SK-N-SH (cell line): ENCODE results near the gene DPEP3. TPM values are rescaled to one million over a fixed set of nuclear protein-coding genes. Genes with fewer than 3 reads are reported as not detected.

Experiments used
- CTCF ChIA-PET: fragments of 300-600, 350-600 bp; formaldehyde crosslinking; extraction: SDS; loops from one replicate; lab custom pipeline; 2021; lab: Yijun Ruan, JAX
- POLR2A ChIA-PET: fragments of 350-600 bp; sonication (Branson Sonifier 250); formaldehyde crosslinking; extraction: SDS; loops from one replicate; lab custom pipeline; 2020; ENCODE audit warnings: antibody characterized with exemption, inconsistent platforms; lab: Yijun Ruan, JAX
- DNase-seq: peaks from one replicate; pipeline ENCODE4 v3.0.0; 2012
- H2AFZ ChIP-seq: fragments of 200-600 bp; sonication (generic); 2 replicates; pipeline ENCODE4 v1.8.1; 2016; ENCODE audit warnings: antibody characterized with exemption, mild to moderate bottlenecking, low read depth
- H3F3A ChIP-seq: fragments of 200-600 bp; sonication (generic); replicated peaks from 2 replicates; pipeline ENCODE3; 2016; ENCODE audit warnings: antibody characterized with exemption, mild to moderate bottlenecking; ENCODE audit not compliant: insufficient read depth
- H3K27ac ChIP-seq, 2 experiments: fragments of 200-500 bp in 1 of 2; fragments of 200-600 bp in 1 of 2; sonication (Bioruptor generic) in 1 of 2; sonication (generic), shearing (Covaris generic) in 1 of 2; 2 replicates each; pipeline versions ENCODE4 v1.5.1 to v1.6.1; 2014 to 2016; ENCODE audit warnings: low read depth in 2 of 2, inconsistent platforms in 1 of 2, low read length in 1 of 2, mild to moderate bottlenecking in 1 of 2, mixed read lengths in 1 of 2
- H3K27me3 ChIP-seq: fragments of 200-600 bp; sonication (generic), shearing (Covaris generic); 2 replicates; pipeline ENCODE4 v1.6.1; 2016; ENCODE audit warnings: mixed run types; ENCODE audit not compliant: insufficient read depth
- H3K36me3 ChIP-seq, 2 experiments: fragments of 200-500 bp in 1 of 2; fragments of 200-600 bp in 1 of 2; sonication (Bioruptor generic) in 1 of 2; sonication (generic) in 1 of 2; replicated peaks in 1 of 2; 2 replicates each; pipeline versions ENCODE3 to v1.5.1; 2014 to 2016; ENCODE audit warnings: low read length in 1 of 2, mild to moderate bottlenecking in 1 of 2; ENCODE audit not compliant: insufficient read depth in 2 of 2, control insufficient read depth in 1 of 2
- H3K4me1 ChIP-seq, 2 experiments: fragments of 200-500 bp in 1 of 2; fragments of 200-600 bp in 1 of 2; sonication (Bioruptor generic) in 1 of 2; sonication (generic), shearing (Covaris generic) in 1 of 2; 2 replicates each; pipeline versions ENCODE4 v1.5.1 to v1.6.1; 2014 to 2016; ENCODE audit warnings: low read depth in 1 of 2, low read length in 1 of 2, mixed run types in 1 of 2; ENCODE audit not compliant: insufficient read depth in 2 of 2, control insufficient read depth in 1 of 2
- H3K4me2 ChIP-seq: fragments of 200-600 bp; sonication (generic), shearing (Covaris generic); 2 replicates; pipeline ENCODE4 v1.6.1; 2017; ENCODE audit warnings: mixed run types
- H3K4me3 ChIP-seq, 2 experiments: fragments of 200-500 bp in 1 of 2; fragments of 200-600 bp in 1 of 2; sonication (Bioruptor generic) in 1 of 2; sonication (generic), shearing (Covaris generic) in 1 of 2; 2 replicates each; pipeline versions ENCODE4 v1.5.1 to v1.8.1; 2014 to 2016; ENCODE audit warnings: low read depth in 2 of 2, inconsistent platforms in 1 of 2, low read length in 1 of 2, mild to moderate bottlenecking in 1 of 2, mixed read lengths in 1 of 2, moderate library complexity in 1 of 2
- H3K79me2 ChIP-seq: fragments of 200-600 bp; sonication (generic); 2 replicates; pipeline ENCODE4 v1.8.1; 2017; ENCODE audit warnings: mild to moderate bottlenecking; ENCODE audit not compliant: insufficient read depth
- H3K9ac ChIP-seq: fragments of 200-600 bp; sonication (generic); 2 replicates; pipeline ENCODE4 v1.6.1; 2017; ENCODE audit warnings: mixed run types
- H3K9me2 ChIP-seq: fragments of 200-600 bp; sonication (generic); 2 replicates; pipeline ENCODE4 v1.6.1; 2017; ENCODE audit warnings: mixed run types
- H3K9me3 ChIP-seq: fragments of 200-600 bp; sonication (generic); 2 replicates; pipeline ENCODE4 v1.6.1; 2017; ENCODE audit warnings: mixed run types, mild to moderate bottlenecking, moderate library complexity
- H4K20me1 ChIP-seq: fragments of 200-600 bp; sonication (generic); 2 replicates; pipeline ENCODE4 v1.6.1; 2017; ENCODE audit warnings: mild to moderate bottlenecking, mixed run types; ENCODE audit not compliant: insufficient read depth
- CHD2 ChIP-seq: fragments of 150-350 bp; IDR thresholded peaks from 2 replicates; pipeline ENCODE4 v1.6.1; 2018; ENCODE audit warnings: low read length; ENCODE audit not compliant: partially characterized antibody
- ELF1 ChIP-seq: IDR thresholded peaks from 2 replicates; pipeline ENCODE4 v1.4.0; 2012
- EP300 ChIP-seq, 2 experiments: IDR thresholded peaks; 2 replicates each; pipeline versions ENCODE4 v1.4.0 to v1.6.1; 2012; ENCODE audit warnings: borderline replicate concordance in 1 of 2, low read depth in 1 of 2, low read length in 1 of 2
- EZH2phosphoT487 ChIP-seq: fragments of 200-600 bp; sonication (generic); IDR thresholded peaks from 2 replicates; pipeline ENCODE4 v1.6.1; 2017; ENCODE audit warnings: low read depth, mixed run types, mild to moderate bottlenecking, antibody characterized with exemption, moderate library complexity, borderline replicate concordance
- FOSL2 ChIP-seq: IDR thresholded peaks from 2 replicates; pipeline ENCODE4 v1.4.0; 2012; ENCODE audit warnings: low read depth, mild to moderate bottlenecking, moderate library complexity, borderline replicate concordance
- FOXJ3 ChIP-seq: sonication (generic); formaldehyde crosslinking; IDR thresholded peaks from 2 replicates; pipeline ENCODE4 v1.5.1; 2020; ENCODE audit warnings: mild to moderate bottlenecking, missing genetic modification reagents
- GATA2 ChIP-seq: sonication (generic); formaldehyde crosslinking; IDR thresholded peaks from 2 replicates; pipeline ENCODE4 v1.5.0; 2020; ENCODE audit warnings: mild to moderate bottlenecking, missing genetic modification reagents
- JUND ChIP-seq: IDR thresholded peaks from 2 replicates; pipeline ENCODE4 v1.4.0; 2012
- MEF2A ChIP-seq: IDR thresholded peaks from 2 replicates; pipeline ENCODE4 v1.4.0; 2012; ENCODE audit warnings: low read depth, borderline replicate concordance
- MXI1 ChIP-seq: IDR thresholded peaks from 2 replicates; pipeline ENCODE4 v1.6.1; 2012; ENCODE audit warnings: mild to moderate bottlenecking, low read depth, low read length, improper control_type of control experiment
- NFIC ChIP-seq: IDR thresholded peaks from 2 replicates; pipeline ENCODE4 v1.4.0; 2012; ENCODE audit warnings: borderline replicate concordance
- NRF1 ChIP-seq: IDR thresholded peaks from 2 replicates; pipeline ENCODE4 v1.6.1; 2012; ENCODE audit warnings: low read depth, mild to moderate bottlenecking, low read length
- POLR2AphosphoS5 ChIP-seq: IDR thresholded peaks from 2 replicates; pipeline ENCODE4 v1.6.1; 2012; ENCODE audit warnings: low read depth, low read length
- RAD21 ChIP-seq: IDR thresholded peaks from 2 replicates; pipeline ENCODE4 v1.6.1; 2012; ENCODE audit warnings: mild to moderate bottlenecking, low read length
- RFX5 ChIP-seq: IDR thresholded peaks from 2 replicates; pipeline ENCODE4 v1.6.1; 2012; ENCODE audit warnings: mild to moderate bottlenecking, improper control_type of control experiment, low read length
- SMC3 ChIP-seq: IDR thresholded peaks from 2 replicates; pipeline ENCODE4 v1.6.1; 2012; ENCODE audit warnings: low read depth, low read length, improper control_type of control experiment
- TEAD4 ChIP-seq: IDR thresholded peaks from 2 replicates; pipeline ENCODE4 v1.4.0; 2012; ENCODE audit warnings: mild to moderate bottlenecking, borderline replicate concordance; ENCODE audit not compliant: insufficient read depth
- WGBS: methylation state at CpG from one replicate; pipeline ENCODE4 v1.1.6; 2017; ENCODE audit warnings: low lambda C conversion rate; 5-methylcytosine and 5-hydroxymethylcytosine counted together
- polyA plus RNA-seq, 3 experiments: library from polyadenylated mRNA; depleted of rRNA; stranded (reverse); fragments of >200 nt; gene quantifications; 2 replicates each; pipeline ENCODE4 v1.2.3, GENCODE V29; 2012
- TF ChIP-seq, protein P1 (sequence below): IDR thresholded peaks from 2 replicates; pipeline ENCODE4 v1.4.0; 2012; ENCODE audit warnings: low read depth
- TF ChIP-seq, protein P2 (sequence below): fragments of 200-600 bp; sonication (generic); IDR thresholded peaks from 2 replicates; pipeline ENCODE4 v1.6.1; 2017; ENCODE audit warnings: antibody characterized with exemption, mild to moderate bottlenecking, moderate library complexity

Gene DPEP3
- polyA plus RNA-seq, 1 of the 3 experiments (the other 2 are of a cell fraction): not detected

DNA sequence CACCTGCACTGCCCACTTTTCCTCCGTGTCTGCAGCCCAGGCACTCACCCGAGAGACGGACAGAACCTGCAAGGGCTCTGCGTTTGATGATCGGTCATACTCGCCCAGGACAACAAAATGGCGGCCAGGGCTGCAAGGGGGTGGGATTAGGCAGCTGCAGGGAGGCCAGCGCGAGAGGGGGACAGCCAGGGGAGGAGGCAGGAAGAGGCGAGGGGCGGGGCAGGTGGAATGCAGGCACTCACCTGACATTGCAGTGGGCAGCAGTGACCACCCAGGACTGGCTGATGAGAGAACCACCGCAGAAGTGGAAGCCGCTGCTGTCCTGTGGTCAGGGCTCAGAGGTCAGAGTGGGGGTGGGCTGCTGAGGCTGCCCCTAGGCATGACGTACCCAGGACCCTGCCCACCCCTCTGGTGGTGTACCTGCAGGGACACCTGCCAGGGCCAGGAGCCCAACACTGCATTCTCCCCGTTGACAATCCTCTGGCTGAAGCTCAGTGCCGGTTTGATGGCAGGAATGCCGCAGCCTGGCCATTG is 49.6 kb downstream of the DPEP3 start:
- POLR2A ChIA-PET: no interaction called here
- no peak overlapping the region for H3K27ac ChIP-seq
- no peak overlapping the region for H3K4me2 ChIP-seq
- no peaks in the 10 kb centered on the region for H3F3A ChIP-seq
- no peaks in the 10 kb centered on the region for H3K9me3 ChIP-seq
- H2AFZ ChIP-seq: no peak overlapping the region
- no peak for DNase-seq
- peaks cover 0 to 34% of the 10 kb centered on the region in 2 experiments for H3K36me3 ChIP-seq
- H3K79me2 ChIP-seq: no peaks in the 10 kb centered on the region
- WGBS: 96% methylated on average over 15 of the region's 17 CpGs
- H4K20me1 ChIP-seq: peaks cover 13% of the 10 kb centered on the region
- H3K27me3 ChIP-seq: no peaks in the 10 kb centered on the region
- H3K9me2 ChIP-seq: no peaks in the 10 kb centered on the region
- no peak overlapping the region for H3K9ac ChIP-seq
- CTCF ChIA-PET: interaction anchor here (0.8 to 28.1 kb wide), 6 partner anchors 11 to 410 kb away, joined by 3 to 564 read pairs (median 15); partner anchors contain the start of genes EDC4, NRN1L and PSKH1
- H3K4me3 ChIP-seq: no peak overlapping the region
- H3K4me1 ChIP-seq: peaks cover 5 to 17% of the 10 kb centered on the region in 2 experiments; a peak in 2 of 4 replicates
- TF ChIP-seq POLR2AphosphoS5: no peak
- no peak for TF ChIP-seq ELF1
- TF ChIP-seq TEAD4: no peak
- TF ChIP-seq, protein P1, sequence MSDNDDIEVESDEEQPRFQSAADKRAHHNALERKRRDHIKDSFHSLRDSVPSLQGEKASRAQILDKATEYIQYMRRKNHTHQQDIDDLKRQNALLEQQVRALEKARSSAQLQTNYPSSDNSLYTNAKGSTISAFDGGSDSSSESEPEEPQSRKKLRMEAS: no peak
- no peak for TF ChIP-seq RAD21
- no peak for TF ChIP-seq RFX5

DNA sequence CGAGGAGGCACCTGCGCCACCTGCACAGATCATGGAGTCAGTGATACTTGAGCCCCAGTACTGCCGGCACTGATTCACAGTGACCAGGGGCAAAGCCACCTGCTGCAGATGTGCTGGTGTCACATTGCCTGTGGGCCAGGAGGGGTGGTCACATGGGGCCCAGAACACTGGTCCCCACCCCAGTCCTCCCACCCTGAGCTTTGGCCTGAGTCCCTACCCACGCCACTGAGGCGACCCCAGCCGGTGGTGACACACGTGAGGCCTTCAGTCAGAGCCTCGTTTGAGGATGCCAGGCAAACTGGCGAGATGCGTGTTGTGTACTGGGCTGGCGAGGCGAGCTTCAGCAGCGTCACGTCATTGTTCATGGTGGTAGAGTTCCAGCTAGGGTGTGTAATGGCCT is 50.1 kb downstream of the DPEP3 start:
- POLR2A ChIA-PET: no interaction called here
- no peak overlapping the region for H3K9ac ChIP-seq
- CTCF ChIA-PET: interaction anchor here (1.5 to 28.1 kb wide), 5 partner anchors 11 to 114 kb away, joined by 3 to 564 read pairs (median 18); partner anchors contain the start of genes EDC4, NRN1L and PSKH1
- no peak for DNase-seq
- 95% methylated on average over 7 of the region's 14 CpGs for WGBS
- H3K36me3 ChIP-seq: peaks cover 0 to 36% of the 10 kb centered on the region in 2 experiments
- no peak overlapping the region for H3K27ac ChIP-seq
- H3K4me2 ChIP-seq: no peak overlapping the region
- H3F3A ChIP-seq: no peaks in the 10 kb centered on the region
- no peak overlapping the region for H2AFZ ChIP-seq
- H4K20me1 ChIP-seq: peaks cover 13% of the 10 kb centered on the region
- no peaks in the 10 kb centered on the region for H3K9me3 ChIP-seq
- H3K4me3 ChIP-seq: no peak overlapping the region
- no peaks in the 10 kb centered on the region for H3K79me2 ChIP-seq
- peaks cover 5 to 16% of the 10 kb centered on the region in 2 experiments; a peak in 2 of 4 replicates for H3K4me1 ChIP-seq
- no peak for TF ChIP-seq NRF1
- no peak for TF ChIP-seq FOSL2
- no peaks in the 10 kb centered on the region for H3K9me2 ChIP-seq
- H3K27me3 ChIP-seq: no peaks in the 10 kb centered on the region

DNA sequence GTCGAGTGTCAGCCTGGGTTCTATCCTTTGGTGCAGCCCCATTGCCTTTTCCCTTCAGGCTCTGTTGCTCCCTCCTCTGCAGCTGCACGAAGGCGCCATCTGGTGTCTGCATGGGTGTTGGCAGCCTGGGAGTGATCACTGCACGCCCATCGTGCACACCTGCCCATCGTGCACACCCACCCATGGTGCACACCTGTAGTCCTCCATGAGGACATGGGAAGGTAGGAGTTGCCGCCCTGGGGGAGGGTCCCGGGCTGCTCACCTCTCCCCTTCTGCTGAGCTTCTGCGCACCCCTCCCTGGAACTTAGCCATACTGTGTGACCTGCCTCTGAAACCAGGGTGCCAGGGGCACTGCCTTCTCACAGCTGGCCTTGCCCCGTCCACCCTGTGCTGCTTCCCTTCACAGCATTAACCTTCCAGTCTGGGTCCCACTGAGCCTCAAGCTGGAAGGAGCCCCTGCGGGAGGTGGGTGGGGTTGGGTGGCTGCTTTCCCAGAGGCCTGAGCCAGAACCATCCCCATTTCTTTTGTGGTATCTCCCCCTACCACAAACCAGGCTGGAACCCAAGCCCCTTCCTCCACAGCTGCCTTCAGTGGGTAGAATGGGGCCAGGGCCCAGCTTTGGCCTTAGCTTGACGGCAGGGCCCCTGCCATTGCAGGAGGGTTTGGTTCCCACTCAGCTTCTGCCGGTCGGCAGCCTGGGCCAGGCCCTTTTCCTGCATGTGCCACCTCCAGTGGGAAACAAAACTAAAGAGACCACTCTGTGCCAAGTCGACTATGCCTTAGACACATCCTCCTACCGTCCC is 51.5 kb downstream of the DPEP3 start:
- peaks cover 0 to 2% of the 10 kb centered on the region in 2 experiments; a peak in 1 of 4 replicates for H3K4me1 ChIP-seq
- no peak overlapping the region; a peak in 1 of 4 replicates for H3K4me3 ChIP-seq
- H3F3A ChIP-seq: no peaks in the 10 kb centered on the region
- H2AFZ ChIP-seq: no peak overlapping the region
- 13% methylated on average over 6 of the region's 16 CpGs for WGBS
- POLR2A ChIA-PET: interaction anchor here (1.3 kb wide), 1 partner anchor 45 kb away, joined by 5 read pairs; the partner anchor contains the start of gene NRN1L
- H3K36me3 ChIP-seq: peaks cover 0 to 43% of the 10 kb centered on the region in 2 experiments
- DNase-seq: peak; percentile 90
- no peaks in the 10 kb centered on the region for H3K9me2 ChIP-seq
- H3K79me2 ChIP-seq: no peaks in the 10 kb centered on the region
- H3K4me2 ChIP-seq: no peak overlapping the region
- CTCF ChIA-PET: interaction anchor here (0.6 to 28.1 kb wide), 27 partner anchors 8 to 1984 kb away, joined by 3 to 564 read pairs (median 5); partner anchors contain the start of genes CENPT, EDC4, NRN1L and PSKH1
- TF ChIP-seq FOXJ3 (no peak), EZH2phosphoT487 (no peak), RAD21 (peak; percentile 91), CHD2 (no peak), SMC3 (peak; percentile 96), ELF1 (no peak), EP300 (IDR thresholded peaks at IDR 0.05; ENCODE audit: borderline replicate concordance in 1 of 2, low read depth in 1 of 2, low read length in 1 of 2) (no peak), NFIC (no peak), MEF2A (no peak), JUND (no peak), GATA2 (no peak), MXI1 (no peak)
- TF ChIP-seq, protein P2, sequence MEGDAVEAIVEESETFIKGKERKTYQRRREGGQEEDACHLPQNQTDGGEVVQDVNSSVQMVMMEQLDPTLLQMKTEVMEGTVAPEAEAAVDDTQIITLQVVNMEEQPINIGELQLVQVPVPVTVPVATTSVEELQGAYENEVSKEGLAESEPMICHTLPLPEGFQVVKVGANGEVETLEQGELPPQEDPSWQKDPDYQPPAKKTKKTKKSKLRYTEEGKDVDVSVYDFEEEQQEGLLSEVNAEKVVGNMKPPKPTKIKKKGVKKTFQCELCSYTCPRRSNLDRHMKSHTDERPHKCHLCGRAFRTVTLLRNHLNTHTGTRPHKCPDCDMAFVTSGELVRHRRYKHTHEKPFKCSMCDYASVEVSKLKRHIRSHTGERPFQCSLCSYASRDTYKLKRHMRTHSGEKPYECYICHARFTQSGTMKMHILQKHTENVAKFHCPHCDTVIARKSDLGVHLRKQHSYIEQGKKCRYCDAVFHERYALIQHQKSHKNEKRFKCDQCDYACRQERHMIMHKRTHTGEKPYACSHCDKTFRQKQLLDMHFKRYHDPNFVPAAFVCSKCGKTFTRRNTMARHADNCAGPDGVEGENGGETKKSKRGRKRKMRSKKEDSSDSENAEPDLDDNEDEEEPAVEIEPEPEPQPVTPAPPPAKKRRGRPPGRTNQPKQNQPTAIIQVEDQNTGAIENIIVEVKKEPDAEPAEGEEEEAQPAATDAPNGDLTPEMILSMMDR: peak; percentile 86
- H3K27me3 ChIP-seq: no peaks in the 10 kb centered on the region
- no peak overlapping the region for H3K27ac ChIP-seq
- H3K9me3 ChIP-seq: no peaks in the 10 kb centered on the region
- no peak overlapping the region for H3K9ac ChIP-seq
- peaks cover 13% of the 10 kb centered on the region for H4K20me1 ChIP-seq
